HG03064 (cell line): ENCODE measurements around the gene UROC1.

Source experiments
- ATAC-seq: cut with Tn5 transposase; IDR thresholded peaks from one replicate; pipeline ENCODE4 v1.9.1; 2021; ENCODE audit warnings: low read depth; ENCODE audit not compliant: unreplicated experiment

The UROC1 gene

GRCh38 chr3:126517291-126517951 is at the start of gene UROC1:
TSS of gene UROC1 (minus strand) at chr3:126517773. CDS start at chr3:126517719, 54 bp downstream.
- no peak for ATAC-seq

- no peak for ATAC-seq
Observed at GRCh38 chr3:126562737-126563276, 45.2 kb upstream of the UROC1 start.

DNA sequence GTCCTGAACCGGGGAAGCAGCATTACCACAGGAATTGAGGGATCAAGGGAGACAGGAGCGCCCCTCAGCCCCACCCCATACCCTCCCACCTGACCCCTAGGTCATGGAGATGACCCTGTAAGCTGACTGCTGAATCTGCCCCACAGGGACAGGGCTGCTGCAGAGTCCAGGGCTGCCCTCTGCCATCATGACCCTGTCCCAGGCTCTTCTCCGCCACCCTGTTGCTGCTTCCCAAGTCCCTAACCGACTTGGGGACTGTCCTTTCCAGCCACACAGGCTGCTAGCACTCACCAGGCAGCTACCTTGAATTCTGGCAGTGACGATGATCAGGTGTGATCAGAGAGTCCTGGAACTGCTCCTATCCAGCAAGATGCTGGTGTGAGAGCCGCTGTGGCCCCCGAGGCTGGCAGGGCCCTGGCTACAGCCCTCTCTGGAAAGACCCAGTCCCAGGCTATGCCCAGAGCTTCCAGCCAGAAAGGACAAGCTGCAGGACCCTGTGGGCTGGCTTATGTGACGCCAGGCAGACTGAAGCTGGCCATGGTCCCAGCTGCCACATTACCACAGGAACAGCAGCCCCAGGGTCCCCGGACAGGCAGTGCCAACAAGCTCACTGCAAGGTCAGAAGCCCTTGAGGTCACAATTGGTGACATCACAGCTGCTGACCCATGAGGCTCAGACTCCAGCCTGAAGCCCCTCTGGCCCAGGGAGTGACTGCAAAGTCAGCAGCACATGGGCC is 40.9 kb upstream of the UROC1 start, which contains the start of gene C3orf22:
Gene C3orf22, minus strand, starts transcription at position 597 of the 736 bp plus-strand sequence. CDS start 5,542 bp downstream, outside the sequence.
- ATAC-seq, result no peak

DNA sequence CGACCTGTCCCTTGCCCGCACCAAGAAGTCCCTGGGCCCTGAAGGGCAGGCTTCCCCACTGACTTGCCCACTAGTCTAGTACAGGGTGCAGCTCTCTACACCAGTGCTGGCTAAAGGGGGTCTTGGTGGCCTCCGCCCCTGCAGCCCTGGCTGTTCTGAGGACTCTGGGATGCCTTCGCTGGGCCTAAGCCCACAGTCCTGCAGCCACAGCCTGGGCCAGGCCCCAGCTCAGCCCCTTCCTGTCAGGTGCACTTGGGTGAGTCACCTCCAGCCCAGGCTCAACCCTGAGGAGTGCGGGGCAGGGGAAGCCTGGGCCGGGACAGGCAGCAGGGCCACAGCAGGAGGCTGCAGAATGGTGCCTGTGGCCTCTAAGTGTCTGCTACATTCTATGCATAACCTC is 40.2 kb upstream of the UROC1 start:
- ATAC-seq, result no peak

- ATAC-seq, result no peak
Observed at GRCh38 chr3:126557415-126557745, 39.8 kb upstream of the UROC1 start.

DNA sequence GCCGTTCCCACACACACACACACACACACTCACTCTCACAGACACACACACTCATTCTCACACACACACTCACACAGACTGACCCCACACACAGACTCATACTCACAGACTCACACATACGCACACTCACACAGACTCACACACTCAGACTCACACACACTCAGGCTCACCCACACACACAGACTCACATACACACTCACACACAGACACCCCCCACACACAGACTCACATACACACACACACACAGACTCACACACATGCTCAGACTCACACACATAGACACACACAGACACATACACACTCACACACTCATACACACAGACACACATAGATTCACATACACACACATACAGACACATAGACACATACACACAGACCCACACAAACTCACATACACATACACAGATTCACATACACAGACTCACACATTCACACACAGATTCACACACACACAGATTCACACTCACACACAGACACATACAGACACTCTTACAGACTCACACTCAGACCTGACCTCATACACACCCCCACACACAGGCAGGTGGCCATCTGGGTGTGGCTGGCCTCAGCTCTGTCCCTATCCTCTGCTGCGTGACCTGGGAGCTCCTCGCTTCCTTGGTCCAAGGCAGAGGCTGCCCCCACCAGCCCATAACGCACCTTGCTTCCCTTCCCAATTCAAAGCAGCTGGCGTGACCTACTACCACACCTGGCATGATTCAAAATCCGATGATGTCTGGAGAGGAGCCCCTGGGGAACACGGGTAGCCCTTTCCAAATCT is 39.3 kb upstream of the UROC1 start:
- no peak for ATAC-seq

- ATAC-seq, result no peak
Observed at GRCh38 chr3:126555795-126556636, 38.4 kb upstream of the UROC1 start.

DNA sequence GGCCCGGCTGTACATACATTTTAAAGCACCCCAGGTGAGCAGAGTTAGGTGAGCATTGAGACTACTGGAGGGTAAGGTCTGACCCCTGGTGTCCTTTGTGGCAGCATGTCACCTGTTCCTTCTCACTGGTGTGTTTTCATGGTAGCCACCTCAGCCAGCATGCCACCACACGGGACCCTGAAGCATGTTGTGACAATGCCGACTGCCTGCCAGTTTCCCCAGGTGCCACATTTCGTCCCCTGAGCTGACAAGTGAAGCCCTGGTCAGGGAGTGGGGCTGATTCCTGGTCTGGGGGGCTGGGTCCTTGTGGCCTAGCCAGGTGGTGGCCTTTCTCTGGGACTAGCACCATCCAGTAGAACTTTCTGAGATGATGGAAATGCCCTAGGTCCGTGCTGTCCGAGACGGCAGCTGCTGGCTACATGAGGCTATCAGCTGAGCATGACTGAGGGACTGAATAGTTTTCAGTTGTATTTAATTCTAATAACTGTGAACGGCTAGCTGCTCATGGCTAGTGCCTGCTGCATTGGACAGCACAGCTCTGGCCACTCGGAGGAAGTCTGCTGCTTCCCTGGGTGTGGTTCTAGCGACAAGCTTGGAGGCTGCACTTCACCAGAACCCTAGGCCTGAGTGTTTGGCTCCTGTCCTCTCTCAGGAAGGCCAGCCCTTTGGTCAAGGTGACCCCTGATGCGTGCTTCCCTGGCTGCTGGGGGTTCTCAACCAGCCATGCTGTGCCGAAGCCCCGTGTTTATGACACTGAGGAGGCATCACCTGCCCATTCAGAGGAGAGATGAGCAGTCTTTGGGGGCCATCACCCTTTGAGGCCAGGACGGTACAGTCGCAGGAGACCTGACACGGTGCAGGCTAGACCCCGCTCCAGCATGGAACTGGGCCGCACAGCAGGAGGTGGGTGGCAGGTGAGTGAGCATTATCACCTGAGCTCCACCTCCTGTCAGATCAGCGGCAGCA is 37.3 kb upstream of the UROC1 start:
- ATAC-seq, result no peak

- ATAC-seq, result no peak
Observed at GRCh38 chr3:126553284-126554084, 35.9 kb upstream of the UROC1 start.

- ATAC-seq, result no peak
Observed at GRCh38 chr3:126552688-126553283, 35.2 kb upstream of the UROC1 start.

- ATAC-seq, result no peak
Observed at GRCh38 chr3:126551839-126552687, 34.5 kb upstream of the UROC1 start.

DNA sequence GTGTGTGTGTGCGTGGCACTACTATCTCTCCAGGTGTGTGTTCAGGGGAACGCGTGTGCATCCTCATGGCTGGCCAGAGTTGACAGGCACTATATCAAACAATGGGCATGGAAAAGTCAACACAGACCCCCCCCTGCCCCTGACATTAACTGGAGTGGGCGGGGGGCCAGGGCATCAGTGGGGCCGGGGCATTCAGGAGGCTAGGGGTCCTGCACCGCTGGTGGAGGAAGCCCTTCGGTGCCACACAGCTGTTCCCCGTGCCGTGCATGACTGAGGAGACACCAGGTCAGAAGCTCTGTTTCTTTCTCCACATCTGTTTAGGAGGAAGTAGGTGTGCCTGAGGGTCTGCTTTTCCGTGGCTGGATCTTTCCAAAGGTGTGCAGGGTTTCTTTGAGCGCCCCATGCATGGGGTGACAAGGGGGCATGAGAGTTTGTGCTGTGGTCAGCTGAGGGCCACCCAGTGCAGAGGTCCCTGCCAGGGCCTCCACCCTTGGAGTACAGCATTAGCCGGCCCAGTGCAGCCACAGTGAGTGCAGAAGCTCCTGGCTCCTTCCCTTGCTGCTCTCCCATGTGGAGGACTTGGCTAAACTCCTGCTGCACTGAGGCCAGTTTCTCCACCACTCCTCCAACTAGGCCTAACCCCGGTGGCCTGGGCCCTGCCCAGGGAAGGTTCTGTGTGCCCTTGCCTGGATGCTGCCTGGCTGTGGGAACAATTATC is 33.7 kb upstream of the UROC1 start:
- ATAC-seq, result no peak

DNA sequence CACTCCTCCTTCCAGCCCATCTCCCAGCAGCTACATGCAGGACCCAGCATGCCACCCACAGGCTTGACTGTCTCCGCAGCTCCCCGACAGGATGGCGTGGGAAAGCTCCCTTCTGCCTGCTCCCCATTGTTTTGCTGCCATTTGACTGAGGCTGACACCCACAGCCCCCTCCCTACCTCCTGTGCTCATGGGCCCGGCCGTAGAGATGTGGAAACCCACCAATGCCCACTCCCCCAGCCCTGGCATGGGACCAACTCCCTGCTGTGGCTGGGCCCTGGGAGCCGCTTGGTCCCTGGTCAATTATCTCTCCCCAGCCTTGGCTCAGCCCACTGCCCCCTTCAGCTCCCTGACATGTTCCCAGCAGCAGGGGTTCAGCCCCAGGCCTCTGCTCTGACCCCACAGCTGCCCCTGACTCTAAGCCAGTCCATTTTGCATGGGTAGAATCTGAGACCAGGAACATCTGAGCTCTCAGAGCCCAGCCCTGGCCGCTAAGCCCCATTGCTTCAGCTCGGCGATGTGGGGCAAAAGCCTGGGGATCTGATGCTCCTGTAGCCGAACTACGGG is 33.0 kb upstream of the UROC1 start:
- no peak for ATAC-seq

GRCh38 chr3:126549861-126550487 is 32.4 kb upstream of the UROC1 start:
- no peak for ATAC-seq

- no peak for ATAC-seq
Observed at GRCh38 chr3:126548556-126549466, 31.2 kb upstream of the UROC1 start.
